Esophagus squamous epithelium (tissue), 4 donors: ENCODE data around the gene ELAVL2.

Experiments
- POLR2A ChIP-seq, 4 donors: fragments of 450-650 bp; IDR thresholded peaks; one replicate each; pipeline ENCODE4 v1.6.1; 2017; ENCODE audit warnings: antibody characterized with exemption in 4 of 4, mild to moderate bottlenecking in 4 of 4, moderate library complexity in 3 of 4
- TF ChIP-seq, protein P1 (sequence below), 6 experiments: fragments of 450-650 bp in 4 of 6; fragments of 200-600 bp in 2 of 6; sonication (generic) in 2 of 6; IDR thresholded peaks; one replicate each; pipeline ENCODE4 v1.5.1; 2016 to 2019; ENCODE audit warnings: antibody characterized with exemption in 6 of 6, mild to moderate bottlenecking in 4 of 6, moderate library complexity in 4 of 6

DNA sequence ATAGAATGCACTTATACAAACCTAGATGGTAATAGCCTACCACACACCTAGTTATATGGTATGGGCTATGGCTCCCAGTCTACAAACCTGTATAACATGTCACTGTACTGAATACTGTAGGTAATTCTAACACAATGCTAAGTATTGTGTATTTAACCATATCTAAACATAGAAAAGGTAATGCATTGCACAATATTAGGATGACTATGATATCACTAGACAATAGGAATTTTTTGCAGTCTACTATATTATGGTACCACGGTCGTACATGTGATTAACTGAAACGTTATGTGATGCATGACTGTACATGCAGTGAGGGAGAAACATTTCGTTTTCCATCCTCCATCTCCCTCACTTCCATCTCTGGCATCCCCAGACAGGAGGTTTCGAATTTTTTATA lies 130.5 kb downstream of the ELAVL2 start:
- TF ChIP-seq, protein P1, sequence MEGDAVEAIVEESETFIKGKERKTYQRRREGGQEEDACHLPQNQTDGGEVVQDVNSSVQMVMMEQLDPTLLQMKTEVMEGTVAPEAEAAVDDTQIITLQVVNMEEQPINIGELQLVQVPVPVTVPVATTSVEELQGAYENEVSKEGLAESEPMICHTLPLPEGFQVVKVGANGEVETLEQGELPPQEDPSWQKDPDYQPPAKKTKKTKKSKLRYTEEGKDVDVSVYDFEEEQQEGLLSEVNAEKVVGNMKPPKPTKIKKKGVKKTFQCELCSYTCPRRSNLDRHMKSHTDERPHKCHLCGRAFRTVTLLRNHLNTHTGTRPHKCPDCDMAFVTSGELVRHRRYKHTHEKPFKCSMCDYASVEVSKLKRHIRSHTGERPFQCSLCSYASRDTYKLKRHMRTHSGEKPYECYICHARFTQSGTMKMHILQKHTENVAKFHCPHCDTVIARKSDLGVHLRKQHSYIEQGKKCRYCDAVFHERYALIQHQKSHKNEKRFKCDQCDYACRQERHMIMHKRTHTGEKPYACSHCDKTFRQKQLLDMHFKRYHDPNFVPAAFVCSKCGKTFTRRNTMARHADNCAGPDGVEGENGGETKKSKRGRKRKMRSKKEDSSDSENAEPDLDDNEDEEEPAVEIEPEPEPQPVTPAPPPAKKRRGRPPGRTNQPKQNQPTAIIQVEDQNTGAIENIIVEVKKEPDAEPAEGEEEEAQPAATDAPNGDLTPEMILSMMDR (IDR thresholded peaks at IDR 0.05), result no peak
- TF ChIP-seq POLR2A (IDR thresholded peaks at IDR 0.05), result no peak
